ENCODE data around the gene MARK3. TPM values are rescaled to one million over a fixed set of nuclear protein-coding genes. Genes with fewer than 3 reads are reported as not detected.
A peak's percentile ranks its signal among the peaks of the same experiment; 100 is the strongest.

MARK3 gene
- total and polyA plus RNA-seq, 9 donors = 54.7 to 83.3 (median 59.1) TPM

DNA sequence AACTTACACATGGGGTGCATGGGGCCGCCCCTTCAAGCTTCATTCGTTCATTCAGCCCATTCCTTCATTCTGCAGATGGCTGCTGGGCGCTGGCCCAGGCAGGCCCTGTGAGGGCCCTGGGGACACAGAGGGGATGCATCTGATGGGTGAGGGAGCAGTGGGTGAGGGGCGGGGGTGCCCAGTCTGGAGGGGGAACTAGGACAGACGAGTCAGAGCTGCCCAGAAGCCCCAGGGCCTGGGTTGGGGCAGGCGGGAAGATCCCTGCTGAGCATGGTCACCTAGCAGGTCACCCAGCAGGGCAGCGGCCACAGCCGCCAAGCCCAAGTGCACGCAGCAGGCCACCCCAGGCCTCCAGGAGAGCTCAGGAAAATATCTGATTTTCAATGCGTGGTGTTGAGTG is 157.9 kb downstream of the MARK3 start:
- Histone ChIP-seq H3K4me3 (ENCODE audit: low read length) (no peak overlapping the region), H3K9me3 (replicated peaks; ENCODE audit: control insufficient read depth, low read depth, low read length) (no peaks in the 10 kb centered on the region), H3K4me1 (ENCODE audit: control insufficient read depth, insufficient read depth, low read length) (peaks cover 89% of the 10 kb centered on the region), H3K27ac (ENCODE audit: low read length) (peak overlapping the region; percentile 87), H3K27me3 (ENCODE audit: control insufficient read depth, insufficient read depth, low read length) (no peaks in the 10 kb centered on the region), H3K36me3 (ENCODE audit: control insufficient read depth, insufficient read depth, low read length) (no peaks in the 10 kb centered on the region)
- no peak for DNase-seq
- 73% methylated on average over 8 of the region's 10 CpGs for WGBS (ENCODE audit: insufficient coverage)

DNA sequence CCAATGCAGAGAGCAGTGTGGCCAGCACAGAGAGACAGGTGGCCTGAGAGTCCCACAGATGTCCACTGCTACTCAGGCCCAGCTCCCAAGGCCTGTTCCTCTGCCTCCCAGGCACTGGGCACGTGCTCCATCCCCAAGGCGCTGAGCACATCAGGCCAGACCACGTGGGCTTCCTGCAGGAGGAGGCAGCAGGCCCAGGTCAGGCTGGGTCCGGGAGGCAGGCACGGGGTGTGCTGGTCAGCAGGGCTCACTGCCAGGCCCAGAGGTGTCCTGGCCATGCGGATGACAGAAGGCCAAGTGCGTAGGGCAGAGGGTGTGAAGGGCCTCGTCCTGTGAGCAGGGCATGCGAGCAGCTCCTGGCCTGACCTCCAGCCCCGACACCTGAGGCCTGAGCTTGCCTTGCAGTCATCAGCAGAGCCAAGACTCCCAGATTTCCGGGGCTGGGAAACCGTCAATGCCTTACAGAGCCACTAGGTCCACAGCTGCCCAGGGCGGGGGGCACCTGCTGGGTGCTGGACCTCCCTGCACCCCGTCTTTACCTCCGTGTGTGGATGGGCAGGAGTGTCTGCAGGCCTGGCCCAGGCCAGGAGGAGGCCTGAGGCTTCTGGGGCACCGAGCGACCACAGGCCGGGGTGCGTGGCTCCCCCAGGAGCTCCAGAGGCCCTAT is 158.6 kb downstream of the MARK3 start:
- Histone ChIP-seq H3K27me3 (ENCODE audit: control insufficient read depth, insufficient read depth, low read length) (no peaks in the 10 kb centered on the region), H3K27ac (ENCODE audit: low read length) (peak overlapping the region; percentile 87), H3K9me3 (replicated peaks; ENCODE audit: control insufficient read depth, low read depth, low read length) (no peaks in the 10 kb centered on the region), H3K4me1 (ENCODE audit: control insufficient read depth, insufficient read depth, low read length) (peaks cover 87% of the 10 kb centered on the region), H3K36me3 (ENCODE audit: control insufficient read depth, insufficient read depth, low read length) (no peaks in the 10 kb centered on the region), H3K4me3 (ENCODE audit: low read length) (no peak overlapping the region)
- DNase-seq = no peak
- 53% methylated on average over 12 of the region's 19 CpGs for WGBS (ENCODE audit: insufficient coverage)

DNA sequence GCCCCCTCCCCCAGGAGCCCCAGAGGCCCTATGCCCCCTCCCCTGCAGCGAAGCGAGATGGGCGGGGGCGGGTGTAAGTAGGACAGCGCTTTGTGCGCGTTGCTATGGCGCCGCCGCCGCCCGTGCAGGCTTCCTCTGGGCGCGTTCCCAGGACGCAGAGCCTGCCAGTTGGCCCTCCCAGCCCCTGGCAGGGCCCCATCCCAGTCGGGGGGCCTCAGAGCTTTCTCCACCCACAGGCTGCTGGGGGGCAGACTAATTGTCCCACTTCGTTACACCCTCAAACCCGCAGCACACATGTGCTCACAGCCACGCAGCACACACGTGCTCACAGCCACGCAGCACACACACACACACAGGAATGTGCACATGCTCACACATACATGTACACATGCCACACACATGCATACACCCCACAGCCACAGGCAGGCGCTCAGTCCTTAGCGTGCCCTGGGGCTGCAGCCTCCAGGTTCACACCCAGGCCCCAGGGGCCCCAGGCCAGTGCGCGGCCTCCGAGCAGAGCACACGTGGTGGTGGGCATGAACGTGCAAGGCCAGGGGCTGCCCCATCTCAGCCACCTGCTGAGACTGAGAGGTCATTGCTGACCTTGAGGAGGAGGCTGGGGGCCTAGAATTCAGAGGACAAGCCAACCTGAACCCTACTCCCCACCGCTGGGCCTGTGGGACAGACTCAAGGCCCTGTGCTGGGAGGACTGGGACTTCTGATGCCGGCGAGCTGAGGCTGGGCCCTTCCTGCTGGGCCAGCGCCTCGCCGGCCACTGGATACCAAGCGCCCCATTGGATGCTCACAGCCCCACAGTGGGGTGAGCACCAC is 159.4 kb downstream of the MARK3 start:
- H3K36me3 ChIP-seq (ENCODE audit: control insufficient read depth, insufficient read depth, low read length) = no peaks in the 10 kb centered on the region
- H3K27ac ChIP-seq (ENCODE audit: low read length) = peak overlapping the region; percentile 87
- peak; percentile 86 for DNase-seq
- H3K4me1 ChIP-seq (ENCODE audit: control insufficient read depth, insufficient read depth, low read length) = peaks cover 87% of the 10 kb centered on the region
- no peak overlapping the region for H3K4me3 ChIP-seq (ENCODE audit: low read length)
- H3K9me3 ChIP-seq (replicated peaks; ENCODE audit: control insufficient read depth, low read depth, low read length) = no peaks in the 10 kb centered on the region
- WGBS (ENCODE audit: insufficient coverage) = 34% methylated on average over 29 of the region's 35 CpGs
- H3K27me3 ChIP-seq (ENCODE audit: control insufficient read depth, insufficient read depth, low read length) = no peaks in the 10 kb centered on the region

DNA sequence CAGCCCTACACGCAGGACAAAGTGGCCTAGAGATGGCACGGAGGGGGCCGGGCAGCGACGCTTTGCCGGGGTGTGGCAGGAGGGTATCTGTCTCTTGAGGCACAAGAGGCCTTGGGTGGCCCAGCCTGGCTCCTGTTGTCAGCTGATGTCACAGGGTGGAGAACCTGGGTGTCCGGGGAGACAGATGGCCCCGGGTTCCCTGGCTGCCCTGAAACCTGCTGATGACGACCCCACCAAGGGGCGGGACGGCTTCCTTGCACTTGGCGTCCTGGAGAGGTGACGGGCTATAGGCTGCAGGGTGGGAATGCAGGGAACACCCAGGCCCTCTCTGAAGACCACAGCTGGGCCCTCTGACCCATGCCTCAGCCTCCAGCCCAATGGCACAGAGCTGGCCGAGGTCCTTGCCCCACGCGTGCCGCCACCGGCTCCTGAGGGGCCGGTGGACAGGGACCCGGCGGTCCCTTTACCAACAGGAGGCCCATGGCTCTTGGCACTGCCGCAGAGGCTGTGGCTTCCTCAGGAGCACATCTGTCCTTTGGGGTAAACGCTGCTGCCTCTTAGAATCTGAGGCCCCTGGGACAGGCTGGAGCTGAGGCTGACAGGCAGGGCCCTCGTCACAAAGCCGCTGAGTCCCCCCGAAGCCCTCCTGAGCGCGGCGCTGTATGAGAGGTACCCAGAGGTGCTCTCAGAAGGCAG is 160.2 kb downstream of the MARK3 start:
- peak; percentile 27 for DNase-seq
- Histone ChIP-seq H3K36me3 (ENCODE audit: control insufficient read depth, insufficient read depth, low read length) (no peaks in the 10 kb centered on the region), H3K4me1 (ENCODE audit: control insufficient read depth, insufficient read depth, low read length) (peaks cover 88% of the 10 kb centered on the region), H3K27ac (ENCODE audit: low read length) (peak overlapping the region; percentile 87), H3K4me3 (ENCODE audit: low read length) (no peak overlapping the region), H3K27me3 (ENCODE audit: control insufficient read depth, insufficient read depth, low read length) (no peaks in the 10 kb centered on the region), H3K9me3 (replicated peaks; ENCODE audit: control insufficient read depth, low read depth, low read length) (no peaks in the 10 kb centered on the region)
- WGBS (ENCODE audit: insufficient coverage) = 87% methylated on average over 24 of the region's 29 CpGs

DNA sequence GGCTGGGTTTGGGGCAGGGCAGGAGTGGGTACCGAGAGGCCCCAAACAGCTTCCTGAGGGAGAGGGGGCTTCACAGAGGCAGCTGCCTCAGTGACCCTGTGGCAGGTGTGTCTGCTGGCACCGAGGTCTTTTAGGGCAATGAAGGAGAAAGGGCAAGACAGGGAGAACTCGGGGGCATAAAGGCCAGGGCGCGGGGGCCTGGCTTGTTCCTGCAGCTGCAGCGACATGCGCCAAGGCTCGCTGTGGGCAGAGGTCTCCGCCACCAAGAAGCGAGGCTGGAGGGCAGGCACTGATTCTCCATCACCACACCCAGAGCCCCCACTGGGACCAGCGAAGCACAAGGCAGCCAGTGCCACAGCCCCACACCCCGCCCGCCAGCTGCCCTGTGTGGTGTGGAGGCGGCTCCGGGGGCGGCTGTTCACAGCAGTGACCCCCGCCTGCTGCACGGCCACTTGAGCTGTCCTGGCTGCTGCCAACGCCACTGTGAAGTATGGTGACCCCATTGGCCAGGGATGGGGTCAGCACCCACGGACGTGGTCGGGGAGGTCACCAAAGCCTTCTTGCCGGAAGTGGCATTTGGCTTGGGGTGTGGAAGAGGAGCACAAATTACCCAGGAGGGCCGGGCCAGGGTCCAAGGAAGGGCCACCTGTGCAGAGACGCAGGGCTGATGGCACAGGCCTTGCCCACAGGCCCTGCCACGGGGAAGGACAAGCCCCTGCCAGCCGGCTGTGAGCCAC is 160.9 kb downstream of the MARK3 start:
- Histone ChIP-seq H3K4me3 (ENCODE audit: low read length) (no peak overlapping the region), H3K9me3 (replicated peaks; ENCODE audit: control insufficient read depth, low read depth, low read length) (no peaks in the 10 kb centered on the region), H3K36me3 (ENCODE audit: control insufficient read depth, insufficient read depth, low read length) (no peaks in the 10 kb centered on the region), H3K27me3 (ENCODE audit: control insufficient read depth, insufficient read depth, low read length) (no peaks in the 10 kb centered on the region), H3K27ac (ENCODE audit: low read length) (peak overlapping the region; percentile 9), H3K4me1 (ENCODE audit: control insufficient read depth, insufficient read depth, low read length) (peaks cover 88% of the 10 kb centered on the region)
- DNase-seq = peak; percentile 44
- WGBS (ENCODE audit: insufficient coverage) = 73% methylated on average over 15 of the region's 27 CpGs

DNA sequence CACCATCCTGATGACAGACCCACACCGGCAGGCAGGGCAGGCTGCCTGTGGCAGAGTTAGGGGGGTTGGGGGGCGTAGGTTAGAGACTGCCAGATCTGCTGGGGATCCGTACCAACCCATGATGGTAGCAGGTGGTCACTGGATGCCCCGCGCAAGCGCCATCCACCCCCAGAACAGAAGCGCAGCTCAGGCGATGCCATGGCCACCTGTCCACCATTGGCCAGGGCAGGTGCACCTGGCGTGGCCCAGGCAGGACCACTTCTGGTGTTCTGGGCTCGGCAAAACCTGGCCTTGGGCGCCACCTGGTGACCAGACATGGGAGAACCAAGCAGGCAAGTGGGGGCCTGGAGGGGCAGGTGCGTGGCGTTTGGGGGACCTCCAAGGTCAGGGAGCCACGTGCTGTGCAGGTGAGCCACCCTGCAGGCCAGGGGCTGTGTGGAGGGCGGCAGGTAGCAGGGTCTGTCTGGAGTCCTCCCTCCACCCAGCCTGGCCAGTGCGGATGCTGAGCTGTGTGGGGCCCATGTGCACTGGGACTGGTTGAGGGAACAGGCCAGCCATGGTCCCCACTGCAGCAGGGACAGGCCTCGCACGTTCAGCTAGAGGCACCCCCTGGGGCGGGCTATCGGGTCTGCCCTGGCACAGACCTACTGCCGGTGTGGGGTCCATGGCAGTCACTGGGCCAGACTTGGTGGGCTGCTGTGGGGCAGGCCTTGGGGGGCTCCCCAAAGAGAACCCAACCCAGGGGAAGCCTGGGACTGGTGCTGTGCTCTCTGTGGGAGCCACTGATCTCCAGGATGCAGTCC is 161.6 kb downstream of the MARK3 start:
- Histone ChIP-seq H3K27ac (ENCODE audit: low read length) (no peak overlapping the region), H3K36me3 (ENCODE audit: control insufficient read depth, insufficient read depth, low read length) (no peaks in the 10 kb centered on the region), H3K4me3 (ENCODE audit: low read length) (no peak overlapping the region), H3K9me3 (replicated peaks; ENCODE audit: control insufficient read depth, low read depth, low read length) (no peaks in the 10 kb centered on the region), H3K27me3 (ENCODE audit: control insufficient read depth, insufficient read depth, low read length) (no peaks in the 10 kb centered on the region), H3K4me1 (ENCODE audit: control insufficient read depth, insufficient read depth, low read length) (peaks cover 88% of the 10 kb centered on the region)
- 18% methylated on average over 21 of the region's 21 CpGs for WGBS (ENCODE audit: insufficient coverage)
- peak; percentile 67 for DNase-seq

DNA sequence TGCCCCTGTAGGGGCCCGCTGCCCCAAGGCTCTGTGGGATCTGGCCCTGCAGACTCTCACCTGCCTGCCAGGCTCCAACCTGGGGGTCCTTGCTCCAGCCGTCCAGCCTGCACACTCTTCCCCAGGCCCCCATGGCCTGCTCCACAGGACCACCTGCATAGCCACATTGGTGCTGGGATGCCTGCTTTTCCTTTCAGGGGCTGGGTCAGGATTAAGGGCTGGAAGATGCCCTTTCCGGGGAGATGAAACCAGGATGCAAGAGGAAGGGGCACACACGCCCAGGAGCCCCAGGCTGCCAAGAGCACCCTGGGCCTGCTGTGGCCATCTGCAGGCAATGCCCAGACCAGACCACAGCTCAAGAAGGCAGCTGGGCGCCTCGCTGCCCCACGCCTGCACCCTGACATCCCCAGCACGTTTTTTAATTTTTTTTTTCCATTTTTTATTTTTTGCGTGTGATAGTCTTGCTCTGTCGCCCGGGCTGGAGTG is 162.3 kb downstream of the MARK3 start:
- H3K27ac ChIP-seq (ENCODE audit: low read length) = no peak overlapping the region
- no peaks in the 10 kb centered on the region for H3K36me3 ChIP-seq (ENCODE audit: control insufficient read depth, insufficient read depth, low read length)
- no peaks in the 10 kb centered on the region for H3K9me3 ChIP-seq (replicated peaks; ENCODE audit: control insufficient read depth, low read depth, low read length)
- no peaks in the 10 kb centered on the region for H3K27me3 ChIP-seq (ENCODE audit: control insufficient read depth, insufficient read depth, low read length)
- DNase-seq = no peak
- peaks cover 88% of the 10 kb centered on the region for H3K4me1 ChIP-seq (ENCODE audit: control insufficient read depth, insufficient read depth, low read length)
- no peak overlapping the region for H3K4me3 ChIP-seq (ENCODE audit: low read length)
- 77% methylated on average over 11 of the region's 11 CpGs for WGBS (ENCODE audit: insufficient coverage)

DNA sequence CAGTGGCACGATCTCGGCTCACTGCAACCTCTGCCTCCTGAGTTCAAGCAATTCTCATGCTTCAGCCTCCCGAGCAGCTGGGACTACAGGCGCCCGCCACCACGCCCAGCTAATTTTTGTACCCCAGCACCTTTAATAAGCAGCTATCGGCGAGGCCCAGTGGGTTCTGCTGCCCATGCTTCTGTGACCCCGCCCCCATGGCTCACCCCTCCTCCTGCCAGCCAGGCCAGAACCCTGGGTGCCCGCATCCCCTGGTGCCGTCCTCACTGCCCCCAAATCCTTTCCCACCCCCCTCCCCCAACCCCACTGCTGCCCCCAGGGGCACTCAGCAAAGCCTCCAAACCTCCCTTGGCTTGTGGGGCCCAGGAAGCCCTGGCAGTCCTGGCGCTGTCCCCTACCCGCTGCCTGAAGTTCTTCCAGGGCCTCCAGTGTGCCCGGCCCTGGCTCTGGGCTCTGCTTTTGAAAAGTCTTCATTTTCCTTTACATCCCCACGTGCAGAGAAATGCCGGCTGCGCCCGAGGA is 162.8 kb downstream of the MARK3 start:
- WGBS (ENCODE audit: insufficient coverage) = 83% methylated on average over 18 of the region's 18 CpGs
- Histone ChIP-seq H3K4me1 (ENCODE audit: control insufficient read depth, insufficient read depth, low read length) (peaks cover 88% of the 10 kb centered on the region), H3K27ac (ENCODE audit: low read length) (no peak overlapping the region), H3K4me3 (ENCODE audit: low read length) (no peak overlapping the region), H3K27me3 (ENCODE audit: control insufficient read depth, insufficient read depth, low read length) (no peaks in the 10 kb centered on the region), H3K9me3 (replicated peaks; ENCODE audit: control insufficient read depth, low read depth, low read length) (no peaks in the 10 kb centered on the region), H3K36me3 (ENCODE audit: control insufficient read depth, insufficient read depth, low read length) (no peaks in the 10 kb centered on the region)
- DNase-seq = no peak
